DMS153 (cell line): ENCODE measurements around the gene MYL12A.

Experiments
- DNase-seq: peaks from one replicate; lab custom pipeline; 2025; lab: John Stamatoyannopoulos, UW

The MYL12A gene

DNA sequence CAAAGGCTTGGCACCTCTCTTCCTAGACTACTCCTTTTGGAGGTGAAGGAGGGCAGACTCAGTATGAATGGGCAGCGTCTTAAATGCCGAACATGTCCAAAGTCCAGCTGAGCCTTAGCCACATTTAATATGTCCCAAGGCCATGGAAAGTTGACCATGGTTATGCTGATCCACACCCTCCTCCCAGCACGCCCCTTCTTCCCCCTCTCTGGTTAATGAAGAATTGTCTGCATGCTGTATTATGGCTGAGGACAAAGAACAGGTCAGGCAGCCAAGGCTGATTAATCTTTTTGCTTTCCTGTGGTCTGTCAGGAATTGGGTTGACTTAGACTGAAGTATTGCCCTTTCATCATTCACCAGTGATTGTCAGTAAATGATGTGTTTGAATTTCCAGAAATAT, 22.0 kb upstream of the MYL12A start:
- DNase-seq = no peak

- no peak for DNase-seq
Observed at GRCh38 chr18:3226048-3226447, 21.6 kb upstream of the MYL12A start.

- no peak for DNase-seq
Observed at GRCh38 chr18:3230401-3231334, 16.9 kb upstream of the MYL12A start.

DNA sequence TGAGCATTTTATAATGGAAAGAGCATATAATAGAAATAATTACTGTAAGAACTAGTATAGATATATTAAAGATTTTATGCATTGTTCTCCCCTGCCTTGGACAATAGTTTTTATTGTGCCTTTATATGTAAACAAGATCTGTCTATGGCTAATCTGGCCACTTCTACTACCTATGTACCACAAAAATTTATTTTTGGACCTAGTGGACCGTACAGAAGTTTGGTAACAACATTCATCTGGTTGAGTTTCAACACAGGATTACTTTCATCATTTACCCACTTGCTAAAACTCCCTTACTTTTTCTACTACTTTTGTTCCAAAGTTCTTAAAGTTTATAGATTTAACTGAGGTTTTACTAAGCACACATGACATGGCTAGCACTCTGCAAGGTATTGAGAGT, 14.6 kb upstream of the MYL12A start:
- no peak for DNase-seq

DNA sequence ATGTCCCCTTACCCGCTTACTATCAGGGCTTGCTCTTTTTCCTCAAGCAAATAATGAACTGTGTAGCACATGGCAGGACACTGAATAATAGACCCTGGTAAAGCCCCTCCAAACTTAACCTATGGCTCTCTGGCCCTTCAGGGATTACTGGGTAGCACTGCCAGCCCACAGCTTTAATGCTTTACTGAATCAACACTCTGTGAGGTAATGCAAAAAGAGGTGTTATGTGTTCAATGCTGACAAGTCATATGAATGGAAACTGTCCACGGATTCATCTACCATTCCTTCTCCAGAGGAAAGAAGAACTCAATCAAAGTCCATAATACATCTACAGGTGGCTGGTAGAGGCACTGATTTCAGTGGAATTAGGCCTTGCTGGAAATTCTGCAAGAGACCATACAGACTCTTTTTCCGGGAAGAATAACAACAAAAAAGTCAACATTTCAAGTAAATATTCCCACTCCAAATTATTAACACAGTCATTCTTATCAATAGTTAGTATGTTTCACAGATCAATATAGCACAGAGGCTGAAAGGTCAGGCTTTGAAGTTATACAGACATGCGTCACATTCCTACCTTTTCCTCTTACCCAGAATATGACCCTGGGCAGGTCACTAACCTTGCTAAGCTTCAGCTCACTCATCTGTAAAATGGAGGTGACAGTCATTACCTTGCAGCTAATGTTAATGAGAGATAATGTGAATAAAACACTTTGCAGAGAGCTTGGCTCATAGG, 14.0 kb upstream of the MYL12A start:
- DNase-seq = no peak

- no peak for DNase-seq
Observed at GRCh38 chr18:3234457-3234856, 13.1 kb upstream of the MYL12A start.

DNA sequence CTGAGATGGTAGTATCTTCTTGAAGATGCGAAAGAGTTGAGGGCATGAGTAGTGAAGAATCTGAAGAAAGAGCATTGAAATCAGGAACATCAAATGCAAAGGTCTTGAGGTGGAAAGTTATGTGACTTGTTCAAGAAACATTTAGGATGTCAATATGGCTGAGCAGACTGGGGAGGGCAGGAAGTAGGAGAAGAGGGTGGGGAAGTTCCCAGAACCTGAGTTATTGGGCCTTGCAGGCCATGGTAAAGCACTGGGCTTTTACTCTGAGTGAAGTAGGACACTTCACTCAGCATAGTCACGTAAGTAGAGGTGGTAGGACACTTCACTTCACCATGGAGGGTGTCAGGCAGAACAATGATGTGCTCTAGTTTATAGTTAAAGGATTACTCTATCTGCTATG, 11.8 kb upstream of the MYL12A start:
- DNase-seq = no peak

- DNase-seq = no peak
Observed at GRCh38 chr18:3236470-3236869, 11.1 kb upstream of the MYL12A start.

GRCh38 chr18:3238742-3239141, 8.9 kb upstream of the MYL12A start:
- DNase-seq = no peak

GRCh38 chr18:3245185-3245564, 2.4 kb upstream of the MYL12A start:
- no peak for DNase-seq

- peak; percentile 31 for DNase-seq
Observed at GRCh38 chr18:3245853-3246634, 1.6 kb upstream of the MYL12A start.

DNA sequence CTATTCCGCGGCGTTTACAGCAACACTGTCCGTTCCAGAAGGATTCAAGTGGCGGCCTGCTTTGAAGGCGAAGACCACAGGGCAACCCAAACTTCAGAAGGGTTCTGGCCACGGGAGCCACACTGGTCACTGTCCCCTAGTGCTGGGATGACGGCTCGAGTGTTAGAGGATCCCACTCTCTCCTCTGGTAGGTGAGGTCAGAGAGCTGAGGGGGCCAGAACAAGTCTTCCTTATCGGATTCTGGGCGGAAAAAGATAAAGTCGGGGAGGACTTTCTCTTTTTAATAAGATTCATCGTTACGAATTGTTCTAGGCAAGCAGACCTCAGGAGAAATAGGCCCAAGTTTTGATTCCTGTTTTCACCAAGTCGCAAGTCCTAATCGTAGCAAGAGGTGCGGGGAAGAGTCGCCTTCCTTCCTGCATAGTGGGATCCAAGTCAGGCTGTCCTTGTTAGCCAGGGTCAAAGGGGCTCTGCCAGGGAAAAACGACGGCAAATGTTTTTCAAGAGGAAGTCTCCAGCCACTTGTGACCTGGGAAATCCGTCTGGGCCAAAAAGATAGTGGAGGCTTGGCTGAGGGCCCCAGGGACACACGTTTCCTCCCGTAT, 864 bp upstream of the MYL12A start:
- DNase-seq = no peak

DNA sequence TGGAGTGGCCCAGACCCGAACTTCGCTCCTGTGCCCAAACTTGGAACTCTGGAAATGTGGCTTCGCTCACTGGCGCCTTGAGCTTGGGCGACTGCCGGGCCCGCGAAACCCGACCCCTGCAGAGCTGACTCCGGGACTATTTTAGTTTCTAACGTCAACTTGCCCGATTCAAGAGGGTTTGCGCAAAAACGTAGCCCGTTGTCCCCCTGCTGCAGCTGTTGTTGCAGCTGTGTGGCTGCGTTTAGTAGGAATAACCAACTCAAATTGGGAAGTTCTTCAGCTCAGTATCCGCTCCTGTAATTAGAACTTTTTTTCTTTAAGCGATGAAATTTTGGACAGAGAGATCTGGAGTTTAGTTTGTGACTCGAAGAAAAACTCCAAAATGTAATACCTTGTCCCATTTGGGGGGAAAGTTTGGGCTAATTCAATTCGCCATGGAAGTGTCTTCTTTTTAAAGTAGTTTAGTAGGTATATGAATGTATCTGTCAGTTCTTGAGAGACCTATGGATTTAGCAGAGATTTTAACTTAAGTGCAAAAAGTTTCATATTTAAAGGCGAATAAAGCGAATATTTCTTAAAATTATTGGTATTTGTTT, 559 bp downstream of the MYL12A start:
- no peak for DNase-seq

GRCh38 chr18:3248658-3249359, 1.2 kb downstream of the MYL12A start:
- no peak for DNase-seq

DNA sequence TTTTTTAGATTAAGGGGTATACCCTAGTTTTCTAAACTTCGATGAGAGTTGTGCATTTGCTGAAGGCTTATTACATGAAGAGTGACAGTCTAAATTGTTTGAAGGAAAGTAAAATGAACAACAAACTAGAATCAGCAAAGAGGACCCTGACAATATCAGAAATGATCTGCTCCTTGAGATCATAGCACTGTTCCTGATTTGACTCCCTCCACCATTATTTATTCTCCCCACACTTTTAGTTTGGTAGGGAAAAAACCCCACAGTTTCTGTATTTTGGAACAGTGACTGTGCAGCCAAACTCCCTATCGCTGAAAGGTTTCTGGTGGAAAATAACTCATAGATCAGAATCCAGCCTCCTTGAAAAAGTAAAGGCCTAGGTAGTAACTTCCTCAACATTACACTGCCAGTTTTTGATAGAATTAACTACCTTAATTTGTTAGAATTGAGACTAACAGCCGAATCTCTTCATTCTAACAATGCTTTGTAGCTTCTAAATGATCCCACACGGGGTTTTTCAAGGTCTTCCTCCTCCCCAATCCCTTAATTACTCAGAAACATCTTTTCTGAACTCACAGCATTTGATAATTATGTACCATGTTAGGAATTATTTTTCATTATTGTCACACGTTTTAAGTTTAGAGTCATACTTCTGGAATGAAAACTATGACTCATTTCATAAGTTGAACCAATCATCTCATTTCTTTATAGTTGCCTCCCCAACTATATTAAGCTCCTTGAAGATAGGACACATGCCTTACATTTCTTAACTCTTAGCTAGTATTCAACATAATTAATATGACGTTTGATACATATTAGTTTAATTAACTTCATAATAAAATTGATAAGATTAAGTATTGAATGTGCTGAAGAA, 2.9 kb downstream of the MYL12A start:
- no peak for DNase-seq

- DNase-seq = no peak
Observed at GRCh38 chr18:3251249-3251962, 3.8 kb downstream of the MYL12A start.

DNA sequence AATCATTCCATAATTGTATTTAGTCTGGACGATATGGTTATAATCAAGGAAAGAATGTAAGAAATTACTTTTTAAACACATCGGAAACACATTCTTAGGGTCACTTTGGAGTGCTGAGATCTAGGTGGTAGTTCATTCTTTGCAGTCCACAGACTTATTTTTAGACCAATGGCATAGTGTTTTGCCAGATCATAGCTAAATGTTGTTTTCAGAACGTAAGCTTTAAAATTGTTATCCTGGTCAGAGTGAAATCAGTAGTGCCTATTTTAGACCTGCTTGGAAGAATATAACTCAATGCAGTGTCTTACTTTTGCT, 4.3 kb downstream of the MYL12A start:
- no peak for DNase-seq

DNA sequence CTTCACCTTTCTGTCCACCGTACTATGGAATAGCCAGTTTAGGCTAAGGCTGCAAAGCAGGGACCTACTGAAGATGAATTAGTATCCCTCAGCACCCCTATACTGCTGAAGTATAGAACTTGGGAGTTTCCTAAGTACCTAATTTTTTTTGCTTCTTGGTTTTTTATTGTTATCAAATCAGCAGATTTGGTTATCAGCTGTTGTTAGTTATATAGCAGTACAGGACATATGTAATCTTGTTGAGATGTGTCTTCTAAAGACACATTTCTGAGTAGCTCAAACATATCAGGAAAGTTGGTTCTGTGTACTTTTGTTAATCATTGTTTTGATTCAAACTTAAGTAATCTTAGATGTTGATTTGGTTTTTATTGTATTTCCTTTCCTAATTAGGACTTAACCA, 5.2 kb downstream of the MYL12A start:
- DNase-seq = no peak

DNA sequence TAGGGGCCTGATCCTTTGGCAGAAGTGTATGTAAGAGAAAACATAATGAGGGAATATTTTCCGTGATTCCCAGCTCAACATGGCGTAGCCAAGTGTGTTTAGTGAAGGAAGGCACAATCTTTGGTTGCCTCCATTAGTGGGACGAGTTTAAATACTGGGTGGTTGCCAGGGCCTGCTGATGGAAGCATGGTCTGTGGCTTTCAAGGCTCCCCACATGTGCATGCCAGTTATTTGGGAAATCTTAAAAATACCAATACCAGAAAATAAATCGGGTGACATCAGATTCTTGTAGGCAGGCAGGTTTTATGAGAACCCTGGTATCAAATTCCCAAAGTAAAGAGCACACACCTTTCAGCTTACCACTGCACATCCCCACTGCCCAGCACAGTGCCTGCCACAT, 7.1 kb downstream of the MYL12A start:
- no peak for DNase-seq
